Stimulated activated CD4-positive, alpha-beta T cell treated with anti-CD3 and anti-CD28 coated beads, TNF-alpha, amount 100 ng/mL, for 4 hours (primary cell): ENCODE data around the gene ZNF615.
"Not testable (repeated sequence)": the region's sequence is repeated elsewhere in the genome, so short reads cannot be mapped to it uniquely, and the experiment has no call there.

Source experiments
- DNase-seq, 3 experiments: peaks; one replicate each; pipeline ENCODE4 v3.0.0-alpha.2; 2020; ENCODE audit warnings: low read depth in 3 of 3

ZNF615 gene

DNA sequence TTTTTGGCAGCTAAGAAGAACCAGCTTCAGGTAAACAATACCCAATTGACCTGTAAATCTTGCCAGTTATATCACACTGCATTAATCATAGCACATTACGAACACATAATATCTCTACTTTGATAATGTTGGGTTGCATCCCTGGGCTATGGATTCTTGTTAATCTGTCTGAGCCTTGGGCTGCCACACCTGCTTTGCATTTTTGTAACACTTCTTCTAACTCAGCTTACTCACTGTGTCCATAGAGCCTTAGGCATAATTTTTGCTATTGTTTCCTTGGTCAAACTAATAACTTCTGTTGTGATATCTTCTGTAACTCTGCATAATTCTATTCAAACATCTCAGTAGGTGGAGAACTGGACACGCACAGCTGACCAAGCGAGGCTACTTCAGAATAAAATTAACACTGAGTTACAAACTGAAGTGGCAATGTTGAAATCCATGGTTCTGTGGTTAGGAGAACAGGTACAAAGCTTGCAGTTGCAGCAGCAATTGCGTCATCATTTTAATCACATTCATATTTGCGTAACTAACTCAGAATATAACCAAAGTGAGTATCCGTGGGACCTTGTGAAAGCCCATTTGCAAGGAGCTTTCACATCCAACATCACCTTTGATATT is 27.8 kb downstream of the ZNF615 start:
- DNase-seq: no peak

DNA sequence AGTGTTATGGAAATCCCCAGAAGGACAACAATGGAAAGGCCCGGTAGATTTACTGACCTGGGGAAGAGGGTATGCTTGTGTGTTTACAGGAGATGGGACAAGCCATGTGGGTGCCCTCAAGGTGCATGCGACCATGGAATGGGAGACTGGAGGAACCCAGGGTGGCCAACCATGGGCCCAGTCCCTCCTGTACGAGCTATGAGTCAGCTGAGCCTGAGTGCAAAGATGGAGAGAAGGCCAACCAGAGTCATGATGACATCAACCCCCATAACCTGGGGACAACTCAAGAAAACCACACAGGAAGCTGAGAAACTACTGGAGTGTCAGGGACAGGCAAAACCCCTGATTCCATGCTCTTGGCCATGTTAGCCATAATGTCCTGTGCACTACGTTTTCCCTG is 29.1 kb downstream of the ZNF615 start:
- DNase-seq: no peak

DNA sequence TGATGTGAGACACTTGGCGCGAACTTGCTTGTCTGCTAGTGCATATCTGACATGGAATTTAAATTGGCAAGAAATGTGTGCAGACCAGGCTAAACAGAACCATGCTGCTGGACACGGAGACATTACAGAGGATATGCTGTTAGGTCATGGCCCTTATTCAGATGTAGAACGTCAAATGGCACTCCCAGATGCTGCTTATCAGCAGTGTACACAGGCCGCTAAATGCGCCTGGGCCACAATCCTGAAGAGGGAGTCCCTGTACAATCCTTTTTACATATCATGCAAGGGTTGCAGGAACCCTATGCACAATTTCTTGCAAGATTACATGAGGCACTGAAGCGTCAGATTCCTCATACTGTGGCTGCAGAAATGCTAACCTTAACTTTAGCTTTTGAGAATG is 30.7 kb downstream of the ZNF615 start:
- DNase-seq: no peak

DNA sequence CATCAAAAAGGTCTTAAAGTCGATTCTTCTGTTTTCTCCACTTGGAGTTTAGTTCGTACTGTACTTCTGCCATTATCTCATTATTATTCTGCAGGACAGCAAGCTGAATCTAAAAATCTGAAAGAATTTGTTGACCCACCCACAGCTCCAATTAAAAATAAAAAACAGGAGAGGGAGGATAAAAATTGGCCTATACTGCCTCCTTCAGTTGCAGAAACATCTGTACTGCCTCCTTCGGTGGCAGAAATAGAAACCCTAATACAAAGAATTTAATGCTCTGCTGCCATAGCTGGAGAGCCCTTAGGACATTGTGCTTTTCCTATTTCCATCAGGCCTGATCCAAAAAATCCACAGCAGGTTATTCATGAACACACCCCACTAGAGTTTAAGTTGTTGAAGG is 31.2 kb downstream of the ZNF615 start:
- no peak for DNase-seq

DNA sequence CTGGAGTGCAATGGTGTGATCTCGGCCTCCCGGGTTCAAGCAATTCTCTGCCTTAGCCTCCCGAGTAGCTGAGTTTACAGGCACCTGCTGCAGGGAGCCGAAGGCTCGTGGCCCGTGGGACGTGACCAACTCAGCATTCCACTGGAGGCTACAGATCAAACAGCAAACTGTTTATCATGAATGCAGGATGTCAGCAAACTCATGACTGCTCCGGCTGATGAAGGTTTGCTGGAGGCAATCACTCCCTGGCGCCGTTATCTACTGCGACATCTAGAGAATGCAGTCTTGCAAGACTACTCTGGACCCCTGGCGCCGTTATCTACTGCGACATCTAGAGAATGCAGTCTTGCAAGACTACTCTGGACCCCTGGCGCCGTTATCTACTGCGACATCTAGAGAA is 32.2 kb downstream of the ZNF615 start:
- DNase-seq: not testable (repeated sequence)

DNA sequence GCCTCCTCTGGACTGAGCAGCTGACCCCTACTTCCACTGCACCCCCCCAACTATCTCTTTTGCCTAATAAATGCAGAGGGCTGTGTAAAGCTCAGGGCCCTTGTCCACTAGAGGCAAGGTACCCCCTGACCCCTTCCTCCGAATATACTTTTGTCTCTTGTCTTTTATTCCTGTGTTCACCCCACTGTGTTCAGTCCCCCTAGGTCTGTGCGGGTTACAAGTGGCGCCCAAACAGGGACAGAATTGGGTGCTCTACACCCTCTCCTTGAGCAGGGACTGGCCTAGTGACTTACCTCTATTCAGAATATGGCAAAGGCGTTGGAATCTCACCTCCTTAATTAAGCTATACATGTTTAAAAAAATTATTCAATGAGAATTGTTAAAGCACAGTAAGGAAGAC is 36.4 kb downstream of the ZNF615 start:
- no peak for DNase-seq

DNA sequence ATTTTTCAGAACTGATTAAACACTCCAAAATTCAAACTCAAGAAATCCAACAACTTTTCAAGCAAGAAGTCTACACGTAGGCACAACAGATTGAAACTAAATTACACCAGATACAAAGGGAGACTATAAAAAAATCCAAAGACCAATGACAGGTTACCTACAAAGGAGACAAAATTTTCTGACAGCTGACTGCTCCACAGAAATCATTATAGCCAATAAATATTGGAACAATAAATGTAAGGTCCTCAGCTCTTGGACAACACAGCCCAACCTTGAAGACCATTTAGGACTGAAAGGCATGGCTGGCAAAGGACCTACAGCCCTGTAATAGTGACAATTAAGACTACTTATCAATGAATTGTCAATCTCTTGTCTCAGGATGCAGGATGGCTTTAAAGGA is 37.3 kb downstream of the ZNF615 start:
- no peak for DNase-seq

DNA sequence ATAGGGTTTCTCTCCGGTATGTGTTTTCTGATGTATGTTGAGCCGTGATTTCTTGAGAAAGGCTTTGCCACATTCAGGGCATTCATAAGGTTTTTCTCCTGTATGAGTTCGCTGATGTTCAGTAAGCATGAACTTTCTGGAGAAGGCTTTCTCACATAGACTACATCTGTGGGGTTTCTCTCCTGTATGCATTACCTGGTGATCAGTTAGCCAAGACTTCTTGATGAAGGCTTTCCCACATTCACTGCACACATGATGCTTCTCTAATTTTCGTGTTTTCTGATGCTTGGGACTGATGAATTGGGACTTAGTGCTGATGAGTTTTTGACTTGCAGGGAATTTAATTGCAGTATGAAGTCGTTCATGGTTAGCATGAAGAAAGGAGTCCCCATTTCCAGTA is 42.4 kb downstream of the ZNF615 start:
- no peak for DNase-seq

DNA sequence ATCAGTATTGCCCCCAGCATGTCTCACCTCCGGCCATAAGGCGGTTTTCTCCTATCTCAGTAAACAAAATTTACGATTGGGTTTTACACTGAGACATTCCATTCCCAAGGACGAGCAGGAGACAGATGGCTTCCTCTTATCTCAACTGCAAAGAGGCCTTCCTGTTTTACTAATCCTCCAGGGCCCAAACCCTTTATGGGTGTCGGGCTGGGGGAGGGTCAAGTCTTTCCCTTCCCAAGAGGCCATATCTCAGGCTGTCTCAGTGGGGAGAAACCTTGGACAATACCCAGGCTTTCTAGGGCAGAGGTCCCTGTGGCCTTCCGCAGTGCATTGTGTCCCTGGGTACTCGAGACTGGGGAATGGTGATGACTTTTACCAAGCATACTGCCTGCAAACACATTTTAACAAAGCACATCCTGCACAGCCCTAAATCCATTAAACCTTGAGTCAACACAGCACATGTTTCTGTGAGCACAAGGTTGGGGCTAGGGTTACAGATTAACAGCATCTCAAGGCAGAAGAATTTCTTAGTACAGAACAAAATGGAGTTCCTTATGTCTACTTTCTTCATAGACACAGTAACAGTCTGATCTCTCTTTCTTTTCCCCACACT is 47.3 kb downstream of the ZNF615 start:
- not testable (repeated sequence) for DNase-seq

DNA sequence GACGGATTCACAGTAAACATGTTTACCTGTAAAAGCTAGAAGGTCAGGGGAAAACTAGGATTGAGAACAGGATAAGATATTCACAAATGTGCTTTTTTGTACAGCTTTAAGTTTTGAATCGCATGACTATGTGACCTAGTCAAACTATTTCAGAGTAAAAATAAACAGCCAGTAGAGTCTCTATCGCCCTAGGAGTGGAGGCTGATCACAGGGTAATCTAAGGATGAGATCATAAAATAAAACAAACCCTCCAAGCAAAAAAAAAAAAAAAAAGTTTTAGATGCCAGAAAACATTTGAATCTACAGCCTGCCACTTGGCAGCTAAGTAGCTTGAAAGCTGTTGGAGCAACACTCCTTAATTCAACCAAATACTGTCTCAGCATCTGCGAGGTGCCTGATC is 48.2 kb downstream of the ZNF615 start:
- DNase-seq: no peak

DNA sequence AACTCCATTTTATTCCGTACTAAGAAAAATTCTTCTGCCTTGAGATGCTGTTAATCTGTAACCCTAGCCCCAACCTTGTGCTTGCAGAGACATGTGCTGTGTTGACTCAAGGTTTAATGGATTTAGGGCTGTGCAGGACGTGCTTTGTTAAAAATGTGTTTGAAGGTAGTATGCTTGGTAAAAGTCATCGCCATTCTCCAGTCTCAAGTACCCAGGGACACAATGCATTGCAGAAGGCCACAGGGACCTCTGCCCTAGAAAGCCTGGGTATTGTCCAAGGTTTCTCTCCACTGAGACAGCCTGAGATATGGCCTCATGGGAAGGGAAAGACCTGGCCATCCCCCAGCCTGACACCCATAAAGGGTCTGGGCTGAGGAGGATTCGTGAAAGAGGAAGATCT is 50.2 kb downstream of the ZNF615 start:
- not testable (repeated sequence) for DNase-seq

DNA sequence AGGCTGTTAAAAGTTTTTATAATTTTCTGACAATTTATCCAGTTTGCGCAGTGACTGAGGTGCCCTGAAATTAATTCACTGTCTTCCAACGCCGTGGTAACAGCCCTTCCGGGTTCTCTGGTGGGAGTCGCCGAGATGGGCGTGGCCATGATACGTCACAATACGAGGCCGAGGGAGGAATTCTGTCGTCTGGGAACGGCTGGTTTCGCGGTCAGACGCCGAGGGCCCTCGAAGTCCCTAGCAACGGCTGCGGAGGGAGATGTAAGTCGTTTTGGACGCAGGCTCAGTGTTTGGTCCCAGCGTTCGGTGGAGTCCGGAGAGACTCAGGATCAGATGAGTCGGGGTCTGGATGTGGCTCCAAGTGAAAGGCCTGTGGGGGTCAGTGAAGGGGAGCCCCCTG is 59.0 kb downstream of the ZNF615 start:
- DNase-seq: no peak

DNA sequence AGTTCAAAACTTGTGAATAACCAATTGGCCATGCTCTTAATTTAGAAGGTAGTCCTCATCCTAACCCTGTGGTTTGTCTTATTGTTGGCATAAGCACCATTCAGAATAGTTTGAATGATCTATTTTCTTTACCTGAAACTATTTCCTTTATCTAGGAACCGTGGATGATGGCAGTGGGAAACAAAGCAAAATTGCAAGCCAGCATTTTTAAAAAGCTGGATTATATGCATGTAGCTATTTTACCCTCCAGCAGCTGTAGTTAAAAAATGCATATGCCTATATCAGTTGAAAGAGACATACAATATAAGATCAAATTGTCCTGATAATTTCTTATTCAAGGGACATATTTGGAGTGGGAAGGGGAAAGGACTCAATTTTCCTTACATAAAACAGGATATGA is 61.4 kb downstream of the ZNF615 start:
- no peak for DNase-seq

DNA sequence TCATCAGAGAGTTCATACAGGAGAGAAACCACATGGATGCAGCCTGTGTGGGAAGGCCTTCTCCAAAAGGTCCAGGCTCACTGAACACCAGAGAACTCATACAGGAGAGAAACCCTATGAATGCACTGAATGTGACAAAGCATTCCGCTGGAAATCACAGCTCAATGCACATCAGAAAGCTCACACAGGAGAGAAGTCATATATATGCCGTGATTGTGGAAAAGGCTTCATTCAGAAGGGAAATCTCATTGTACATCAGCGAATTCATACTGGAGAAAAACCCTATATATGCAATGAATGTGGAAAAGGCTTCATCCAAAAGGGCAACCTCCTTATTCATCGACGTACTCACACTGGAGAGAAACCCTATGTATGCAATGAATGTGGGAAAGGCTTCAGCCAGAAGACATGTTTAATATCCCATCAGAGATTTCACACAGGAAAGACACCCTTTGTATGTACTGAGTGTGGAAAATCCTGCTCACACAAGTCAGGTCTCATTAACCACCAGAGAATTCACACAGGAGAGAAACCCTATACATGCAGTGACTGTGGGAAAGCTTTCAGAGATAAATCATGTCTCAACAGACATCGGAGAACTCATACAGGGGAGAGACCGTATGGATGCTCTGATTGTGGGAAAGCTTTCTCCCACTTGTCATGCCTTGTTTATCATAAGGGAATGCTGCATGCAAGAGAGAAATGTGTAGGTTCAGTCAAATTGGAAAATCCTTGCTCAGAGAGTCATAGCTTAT is 63.0 kb downstream of the ZNF615 start:
- DNase-seq: no peak
